IPS DF 6.9 (cell line): ENCODE results near the gene PLCB3.

Experiments
- DNase-seq: peaks from one replicate; pipeline ENCODE4 v3.0.0-alpha.2; 2013; ENCODE audit warnings: low read depth, low spot score
- H3K27ac ChIP-seq: one replicate; pipeline ENCODE4 v1.5.1; 2013; ENCODE audit warnings: low read length, control low read depth
- H3K27me3 ChIP-seq: 2 replicates; pipeline ENCODE4 v1.6.1; 2013; ENCODE audit warnings: mild to moderate bottlenecking, low read length; ENCODE audit not compliant: control insufficient read depth, insufficient read depth
- H3K36me3 ChIP-seq: 2 replicates; pipeline ENCODE4 v1.6.1; 2013; ENCODE audit warnings: low read length; ENCODE audit not compliant: control insufficient read depth, insufficient read depth
- H3K4me1 ChIP-seq: 2 replicates; pipeline ENCODE4 v1.6.1; 2013; ENCODE audit warnings: low read length; ENCODE audit not compliant: control insufficient read depth, insufficient read depth
- H3K4me3 ChIP-seq: 2 replicates; pipeline ENCODE4 v1.5.1; 2013; ENCODE audit warnings: mild to moderate bottlenecking, low read length
- H3K9me3 ChIP-seq: 2 replicates; pipeline ENCODE4 v1.6.1; 2013; ENCODE audit warnings: low read length, inconsistent platforms; ENCODE audit not compliant: control insufficient read depth, insufficient read depth
- WGBS: extraction: QIAGEN DNeasy Blood & Tissue Kit; methylation state at CpG from one replicate; pipeline ENCODE4 v1.1.7; 2013; ENCODE audit warnings: mixed read lengths, missing lambda C conversion rate; ENCODE audit not compliant: insufficient read length, insufficient coverage; 5-methylcytosine and 5-hydroxymethylcytosine counted together

The PLCB3 gene

DNA sequence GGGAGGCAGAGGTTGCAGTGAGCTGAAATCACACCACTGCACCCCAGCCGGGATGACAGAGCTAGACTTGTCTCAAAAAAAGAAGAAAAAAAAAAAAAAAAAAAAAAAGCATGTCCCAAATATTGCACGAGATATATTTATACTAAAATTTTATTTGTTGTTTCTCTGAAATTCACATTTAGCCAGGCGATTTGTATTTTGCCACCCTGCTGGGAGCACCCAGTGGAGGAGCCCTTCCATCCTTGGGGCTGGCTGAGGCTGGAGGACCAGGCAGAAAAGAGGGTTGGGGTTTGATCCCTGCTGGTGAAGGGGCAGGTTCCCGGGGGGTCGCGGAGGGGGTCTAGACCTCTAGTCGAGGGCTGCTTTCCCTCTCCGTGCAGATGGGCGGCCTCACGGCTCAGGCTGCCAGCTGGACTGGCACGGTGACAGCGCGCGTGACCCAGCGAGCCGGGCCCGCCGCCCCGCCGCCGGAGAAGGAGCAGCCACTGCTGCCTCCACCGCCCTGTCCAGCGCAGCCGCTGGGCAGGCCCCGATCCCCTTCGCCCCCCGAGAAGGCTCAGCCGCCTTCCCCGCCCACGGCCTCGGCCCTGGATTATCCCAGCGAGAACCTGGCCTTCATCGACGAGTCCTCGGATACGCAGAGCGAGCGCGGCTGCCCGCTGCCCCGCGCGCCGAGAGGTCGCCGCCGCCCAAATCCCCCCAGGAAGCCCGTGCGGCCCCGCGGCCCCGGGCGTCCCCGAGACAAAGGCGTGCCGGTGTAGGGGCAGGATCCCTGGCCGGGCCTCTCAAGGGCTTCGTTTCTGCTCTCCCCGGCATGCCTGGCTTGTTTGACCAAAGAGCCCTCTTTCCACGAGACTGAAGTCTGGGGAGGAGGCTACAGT lies 47.9 kb downstream of the PLCB3 start:
- H3K4me3 ChIP-seq: no peak overlapping the region; the same call in 1 of the 2 replicates

DNA sequence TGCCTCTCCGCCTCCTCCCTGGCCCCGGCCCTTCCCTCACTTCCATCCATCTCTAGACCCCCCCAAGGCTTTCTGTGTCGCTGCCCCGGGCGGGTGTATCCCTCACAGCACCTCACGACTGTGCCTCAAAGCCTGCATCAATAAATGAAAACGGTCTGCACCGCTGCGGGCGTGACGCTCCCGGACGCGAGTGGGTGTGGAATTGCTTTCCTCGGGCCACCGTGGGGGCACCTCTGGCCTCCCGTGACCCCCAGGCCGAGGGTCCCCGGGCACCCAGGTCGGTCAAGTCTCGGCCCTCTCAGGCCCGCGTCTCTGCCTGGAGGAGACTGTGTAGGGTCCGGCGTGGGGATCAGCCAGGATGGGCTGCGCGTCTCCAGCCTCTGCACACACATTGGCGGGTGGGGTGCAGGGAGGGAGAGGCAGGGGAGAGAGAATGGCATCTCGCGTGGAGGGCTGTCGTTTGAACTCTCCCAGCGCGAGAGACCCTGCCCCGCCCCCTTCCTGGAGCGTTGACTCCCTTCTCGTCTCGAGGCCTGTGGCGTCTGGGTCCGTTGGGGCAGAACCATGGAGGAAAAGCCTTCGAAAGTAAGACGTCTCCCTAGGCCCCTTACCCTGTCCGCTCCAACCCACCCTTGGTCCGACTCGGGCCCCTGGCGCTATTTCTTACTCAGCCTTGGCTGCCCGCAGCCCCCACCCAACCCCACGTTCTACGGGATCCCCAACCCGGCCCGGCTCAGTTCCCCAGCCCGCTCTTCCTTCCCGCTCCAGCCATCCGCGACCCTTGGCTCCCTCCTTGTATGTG lies 48.7 kb downstream of the PLCB3 start, which contains the start of gene CATSPERZ:
TSS of gene CATSPERZ (plus strand) at position 512 of the 802 bp plus-strand sequence. CDS start at position 565, 53 bp downstream.
- peaks cover 7% of the 10 kb centered on the region for H3K4me1 ChIP-seq
- H3K9me3 ChIP-seq: no peaks in the 10 kb centered on the region
- H3K27me3 ChIP-seq: peaks cover 58% of the 10 kb centered on the region
- peak within 1 kb of the TSS; percentile 6; the same call in 1 of the 2 replicates for H3K4me3 ChIP-seq
- no peak within 1 kb of the TSS for H3K27ac ChIP-seq
- no CpG with 5 or more reads among the region's 54 CpGs for WGBS
- H3K36me3 ChIP-seq: no peaks in the 10 kb centered on the region
- no peak for DNase-seq

More for the DNA sequence above, 47.9 kb downstream of the PLCB3 start:
- no CpG with 5 or more reads among the region's 60 CpGs for WGBS
- Histone ChIP-seq H3K36me3 (no peaks in the 10 kb centered on the region), H3K27me3 (peaks cover 66% of the 10 kb centered on the region), H3K4me1 (peaks cover 7% of the 10 kb centered on the region), H3K27ac (no peak overlapping the region), H3K9me3 (no peaks in the 10 kb centered on the region)
- no peak for DNase-seq

DNA sequence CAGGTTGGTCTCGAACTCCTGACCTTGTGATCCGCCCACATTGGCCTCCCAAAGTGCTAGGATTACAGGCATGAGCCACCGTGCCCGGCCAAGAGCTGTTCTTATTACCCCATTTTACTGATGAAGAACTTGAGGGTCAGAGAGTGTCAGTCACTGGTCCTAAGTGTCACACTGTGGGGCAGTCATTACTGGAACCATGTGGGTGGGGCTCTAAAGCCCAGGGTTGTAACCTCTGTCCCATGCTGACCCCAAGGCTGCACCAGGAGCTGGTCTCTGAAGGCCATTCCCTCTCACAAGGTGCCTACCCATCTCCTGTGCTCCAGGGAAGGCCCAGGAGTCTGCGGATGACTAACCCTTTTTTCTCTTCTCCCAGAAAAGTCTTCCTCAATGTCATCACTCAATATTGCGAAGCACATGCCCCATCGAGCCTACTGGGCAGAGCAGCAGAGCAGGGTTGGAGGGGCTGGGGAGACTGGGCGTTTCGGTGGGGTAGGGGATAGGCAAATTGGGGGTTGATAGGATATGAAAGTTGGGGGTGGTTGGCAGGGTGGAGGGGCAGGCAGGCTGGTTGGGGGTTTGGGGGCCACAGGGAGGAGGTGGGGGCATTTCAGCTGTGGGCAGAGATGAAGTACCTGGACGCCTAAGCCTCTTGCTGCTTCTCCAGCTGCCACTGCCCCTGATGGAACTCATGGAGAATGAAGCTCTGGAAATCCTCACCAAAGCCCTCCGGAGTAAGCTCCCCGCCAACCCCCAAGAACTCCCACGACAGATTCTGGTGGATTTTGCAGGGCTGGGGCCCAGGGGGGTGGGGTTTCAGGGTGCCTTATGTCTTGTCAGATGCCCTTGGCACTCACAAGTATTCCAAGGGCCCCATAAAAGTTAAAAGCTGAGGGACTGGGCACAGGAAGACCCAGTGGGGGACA lies 52.0 kb downstream of the PLCB3 start:
- peaks cover 10% of the 10 kb centered on the region for H3K4me1 ChIP-seq
- H3K9me3 ChIP-seq: no peaks in the 10 kb centered on the region
- WGBS: no CpG with 5 or more reads among the region's 13 CpGs
- H3K27ac ChIP-seq: no peak overlapping the region
- H3K36me3 ChIP-seq: 0 out of 2 replicates have a peak, but pooled peaks cover 4% of the 10 kb centered on the region
- no peak for DNase-seq
- H3K4me3 ChIP-seq: no peak overlapping the region
- H3K27me3 ChIP-seq: peaks cover 25% of the 10 kb centered on the region

DNA sequence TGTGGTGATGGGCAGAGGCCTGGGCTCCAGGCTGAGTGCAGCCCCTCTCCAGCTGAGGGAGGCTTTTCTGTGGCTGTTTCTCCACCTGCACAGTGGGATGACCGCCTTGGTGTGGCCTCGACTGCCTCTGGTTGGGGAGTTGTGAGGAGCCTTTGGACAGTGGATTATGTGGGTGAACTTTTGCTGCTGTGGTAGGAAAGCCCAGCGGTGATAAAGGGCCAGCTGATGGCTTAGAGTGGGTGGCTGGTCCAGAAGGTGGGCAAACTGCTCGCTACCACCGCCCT lies 52.6 kb downstream of the PLCB3 start:
- Histone ChIP-seq H3K27me3 (peaks cover 19% of the 10 kb centered on the region), H3K4me1 (peaks cover 10% of the 10 kb centered on the region), H3K9me3 (no peaks in the 10 kb centered on the region), H3K27ac (no peak overlapping the region), H3K4me3 (no peak overlapping the region; the same call in 1 of the 2 replicates), H3K36me3 (0 out of 2 replicates have a peak, but pooled peaks cover 4% of the 10 kb centered on the region)
- no peak for DNase-seq
- WGBS: no CpG with 5 or more reads among the region's 5 CpGs

DNA sequence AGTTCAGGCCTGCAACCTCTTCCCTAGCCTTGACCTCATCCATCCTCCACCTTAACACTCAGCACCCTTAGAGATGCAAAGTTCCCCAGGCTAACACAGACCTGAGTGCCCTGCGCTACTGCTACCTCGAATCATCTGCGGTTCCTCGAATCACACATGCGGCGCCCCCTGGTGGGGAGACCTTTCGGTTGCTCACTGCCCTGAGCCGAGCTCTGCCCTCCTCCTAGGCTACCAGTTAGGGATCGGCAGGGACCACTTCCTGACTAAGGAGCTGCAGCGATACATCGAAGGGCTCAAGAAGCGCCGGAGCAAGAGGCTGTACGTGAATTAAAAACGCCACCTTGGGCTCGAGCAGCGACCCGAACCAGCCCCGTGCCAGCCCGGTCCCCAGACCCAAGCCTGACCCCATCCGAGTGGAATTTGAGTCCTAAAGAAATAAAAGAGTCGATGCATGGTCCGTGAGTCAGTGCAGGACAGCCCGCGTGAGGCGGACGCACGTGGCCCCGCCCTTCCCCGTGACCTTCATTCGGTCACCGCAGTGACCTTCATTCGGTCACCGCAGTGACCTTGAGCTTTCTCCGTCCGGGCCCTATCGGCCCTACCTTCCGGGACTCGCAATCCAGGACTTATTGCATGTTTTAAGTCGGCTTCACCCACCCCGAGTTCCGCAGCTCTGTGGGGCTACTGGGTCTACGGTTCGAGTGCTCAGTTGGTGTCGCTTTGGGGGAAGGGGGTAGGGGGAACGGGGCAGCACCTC lies 53.2 kb downstream of the PLCB3 start:
- peak; percentile 94 for DNase-seq
- Histone ChIP-seq H3K27me3 (peaks cover 14% of the 10 kb centered on the region), H3K4me3 (peak overlapping the region; percentile 53; the same call in 1 of the 2 replicates), H3K4me1 (peaks cover 8% of the 10 kb centered on the region), H3K36me3 (0 out of 2 replicates have a peak, but pooled peaks cover 4% of the 10 kb centered on the region), H3K9me3 (no peaks in the 10 kb centered on the region), H3K27ac (peak overlapping the region; percentile 4)
- no CpG with 5 or more reads among the region's 46 CpGs for WGBS

DNA sequence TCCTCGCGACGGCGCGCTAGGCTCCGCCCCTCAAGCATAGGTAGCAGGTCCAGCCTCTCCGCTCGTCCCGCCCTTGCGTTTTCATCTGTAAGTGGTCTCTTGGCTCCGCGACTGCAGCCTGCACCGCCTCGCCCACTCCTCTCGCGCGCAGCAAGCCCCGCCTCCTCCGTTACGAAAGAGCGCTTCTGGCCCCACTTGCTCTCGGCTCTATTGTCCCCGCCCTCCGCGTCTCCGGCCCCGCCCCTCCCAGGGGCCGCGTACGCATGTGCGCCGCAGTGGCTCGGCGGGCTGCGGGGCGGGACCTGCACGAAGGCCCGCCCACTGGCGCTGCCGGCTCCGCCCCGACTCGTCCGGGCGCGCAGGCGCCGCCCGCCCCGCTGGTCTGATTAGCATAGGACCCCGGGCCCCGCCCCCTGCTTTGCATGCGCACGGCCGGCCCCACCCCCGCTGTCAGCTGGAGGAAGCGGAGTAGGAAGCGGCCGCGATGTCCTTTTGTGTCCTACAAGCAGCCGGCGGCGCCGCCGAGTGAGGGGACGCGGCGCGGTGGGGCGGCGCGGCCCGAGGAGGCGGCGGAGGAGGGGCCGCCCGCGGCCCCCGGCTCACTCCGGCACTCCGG lies 53.9 kb downstream of the PLCB3 start, which contains the start of gene ESRRA:
TSS of gene ESRRA (plus strand) at position 450 of the 616 bp plus-strand sequence. CDS start 1,656 bp downstream, outside the sequence.
- Histone ChIP-seq H3K27ac (peak within 1 kb of the TSS; percentile 4), H3K4me1 (peaks cover 8% of the 10 kb centered on the region), H3K9me3 (no peaks in the 10 kb centered on the region), H3K27me3 (peaks cover 7% of the 10 kb centered on the region; the same call in 1 of the 2 replicates), H3K4me3 (peak within 1 kb of the TSS; percentile 62), H3K36me3 (0 out of 2 replicates have a peak, but pooled peaks cover 4% of the 10 kb centered on the region)
- no CpG with 5 or more reads among the region's 81 CpGs for WGBS
- peak; percentile 96 for DNase-seq

DNA sequence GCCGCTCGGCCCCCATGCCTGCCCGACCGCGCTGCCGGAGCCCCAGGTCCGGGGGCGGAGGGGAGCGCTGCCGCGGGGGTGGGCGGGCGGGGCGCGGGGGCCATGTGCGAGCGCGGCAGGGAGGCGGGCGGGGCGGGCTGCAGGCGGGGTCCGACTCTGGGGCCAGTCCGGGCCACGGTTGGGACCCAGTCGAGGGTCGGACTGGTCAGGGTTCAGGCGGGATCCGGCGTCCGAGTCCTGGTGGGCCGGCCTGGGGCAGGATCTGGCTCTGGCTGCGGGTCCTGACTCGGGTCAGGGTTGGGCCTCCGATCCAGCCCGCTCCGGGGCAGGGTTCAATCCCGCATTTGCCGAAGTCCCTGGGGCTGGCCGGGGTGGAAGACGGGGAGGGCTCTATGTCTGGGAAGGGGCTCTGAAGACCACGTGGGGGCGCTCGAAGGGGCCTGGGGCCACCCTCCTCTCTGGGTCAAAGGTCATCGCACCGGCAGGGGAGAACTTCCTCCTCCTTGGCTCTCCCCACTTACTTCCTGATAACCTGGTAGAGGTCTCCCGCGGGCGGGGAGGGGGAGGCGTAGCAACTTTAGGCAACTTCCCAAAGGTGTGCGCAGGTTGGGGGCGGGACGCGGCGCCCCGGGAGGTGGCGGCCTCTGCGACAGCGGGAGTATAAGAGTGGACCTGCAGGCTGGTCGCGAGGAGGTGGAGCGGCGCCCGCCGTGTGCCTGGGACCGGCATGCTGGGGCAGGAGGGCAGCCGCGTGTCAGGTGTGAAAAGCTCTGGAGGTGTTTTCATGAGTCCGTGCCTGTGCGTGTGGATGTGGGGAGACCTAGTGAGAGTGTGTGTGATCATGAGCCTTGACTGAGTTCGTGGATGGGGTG lies 54.6 kb downstream of the PLCB3 start:
- H3K36me3 ChIP-seq: 0 out of 2 replicates have a peak, but pooled peaks cover 4% of the 10 kb centered on the region
- no peaks in the 10 kb centered on the region for H3K9me3 ChIP-seq
- H3K27me3 ChIP-seq: no peaks in the 10 kb centered on the region
- peak overlapping the region; percentile 62 for H3K4me3 ChIP-seq
- WGBS: no CpG with 5 or more reads among the region's 71 CpGs
- DNase-seq: no peak
- peaks cover 8% of the 10 kb centered on the region for H3K4me1 ChIP-seq
- H3K27ac ChIP-seq: no peak overlapping the region

DNA sequence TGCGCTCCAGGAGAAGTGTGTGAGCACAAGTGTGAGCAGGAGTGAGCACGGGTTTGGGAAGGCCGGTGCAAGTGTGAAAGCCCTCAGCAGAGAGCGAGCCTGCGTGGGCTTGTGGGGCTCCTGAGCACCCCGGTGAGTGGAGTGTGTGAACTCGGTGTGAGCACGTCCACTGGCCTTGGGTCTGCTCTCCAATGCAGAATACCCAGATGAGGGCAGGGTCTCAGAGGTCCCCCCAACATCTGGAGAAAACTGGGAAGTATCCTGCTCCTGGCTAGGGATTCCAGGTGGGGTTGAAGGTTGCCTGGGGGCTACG lies 55.2 kb downstream of the PLCB3 start:
- H3K27ac ChIP-seq: no peak overlapping the region
- peak overlapping the region; percentile 62; the same call in 1 of the 2 replicates for H3K4me3 ChIP-seq
- 0 out of 2 replicates have a peak, but pooled peaks cover 4% of the 10 kb centered on the region for H3K36me3 ChIP-seq
- H3K4me1 ChIP-seq: peaks cover 8% of the 10 kb centered on the region
- no CpG with 5 or more reads among the region's 9 CpGs for whole genome bisulfite sequencing
- H3K9me3 ChIP-seq: no peaks in the 10 kb centered on the region
- no peak for DNase-seq
- no peaks in the 10 kb centered on the region for H3K27me3 ChIP-seq
